Hepatocyte (in vitro differentiated cells): ENCODE measurements around the gene ADORA1. TPM values are rescaled to one million over a fixed set of nuclear protein-coding genes. Genes with fewer than 3 reads are reported as not detected.

Experiments
- DNase-seq: peaks from one replicate; pipeline ENCODE4 v3.0.0-alpha.2; 2016; ENCODE audit warnings: low spot score
- H2AFZ ChIP-seq: fragments of 200-600 bp; sonication (generic); 2 replicates; pipeline ENCODE4 v1.6.0; 2016; ENCODE audit warnings: antibody characterized with exemption, mild to moderate bottlenecking
- H3K27ac ChIP-seq: fragments of 200-600 bp; sonication (generic); 2 replicates; pipeline ENCODE4 v1.5.1; 2016; ENCODE audit warnings: mild to moderate bottlenecking
- H3K27me3 ChIP-seq: fragments of 200-600 bp; sonication (generic); 2 replicates; pipeline ENCODE4 v1.6.1; 2016
- H3K36me3 ChIP-seq: fragments of 200-600 bp; sonication (generic); replicated peaks from 2 replicates; pipeline ENCODE4 v1.5.1; 2016; ENCODE audit warnings: low read depth; ENCODE audit not compliant: insufficient read depth
- H3K4me1 ChIP-seq: fragments of 200-600 bp; sonication (generic); 2 replicates; pipeline ENCODE4 v1.5.1; 2016; ENCODE audit warnings: mild to moderate bottlenecking, moderate library complexity; ENCODE audit not compliant: insufficient read depth
- H3K4me2 ChIP-seq: fragments of 200-600 bp; sonication (generic); 2 replicates; pipeline ENCODE4 v1.6.0; 2016
- H3K4me3 ChIP-seq: fragments of 200-600 bp; sonication (generic); 2 replicates; pipeline ENCODE4 v1.5.1; 2016; ENCODE audit warnings: mild to moderate bottlenecking
- H3K79me2 ChIP-seq: fragments of 200-600 bp; sonication (generic); 2 replicates; pipeline ENCODE4 v1.6.0; 2017; ENCODE audit warnings: mild to moderate bottlenecking
- H3K9me2 ChIP-seq: fragments of 200-600 bp; sonication (generic); replicated peaks from 2 replicates; pipeline ENCODE4 v1.6.0; 2017; ENCODE audit warnings: mild to moderate bottlenecking; ENCODE audit not compliant: insufficient read depth
- H3K9me3 ChIP-seq: fragments of 200-600 bp; sonication (generic); 2 replicates; pipeline ENCODE4 v1.5.1; 2016; ENCODE audit warnings: low read depth, mild to moderate bottlenecking
- H4K20me1 ChIP-seq: fragments of 200-600 bp; sonication (generic); 2 replicates; pipeline ENCODE4 v1.6.0; 2016; ENCODE audit warnings: mild to moderate bottlenecking; ENCODE audit not compliant: insufficient read depth, poor library complexity, severe bottlenecking
- CTCF ChIP-seq: fragments of 200-600 bp; sonication (generic); IDR thresholded peaks from 2 replicates; pipeline ENCODE4 v1.5.1; 2016; ENCODE audit warnings: antibody characterized with exemption, mild to moderate bottlenecking; ENCODE audit not compliant: poor library complexity
- EZH2 ChIP-seq: fragments of 200-600 bp; sonication (generic); IDR thresholded peaks from 2 replicates; pipeline ENCODE4 v1.6.1; 2016; ENCODE audit warnings: antibody characterized with exemption, mild to moderate bottlenecking, borderline replicate concordance
- EZH2phosphoT487 ChIP-seq: fragments of 200-600 bp; sonication (generic); IDR thresholded peaks from one replicate; pipeline ENCODE4 v1.6.1; 2018; ENCODE audit warnings: antibody characterized with exemption, mild to moderate bottlenecking, low read depth, moderate library complexity; ENCODE audit not compliant: unreplicated experiment, severe bottlenecking
- WGBS: methylation state at CpG from one replicate; pipeline ENCODE4 v1.1.6; 2016; ENCODE audit warnings: low lambda C conversion rate; ENCODE audit errors: missing lambda C conversion rate; 5-methylcytosine and 5-hydroxymethylcytosine counted together
- polyA plus RNA-seq: library from polyadenylated mRNA; unstranded; fragments of >200 nt; fragmentation: Nextera tagmentation; extraction: Ambion mirVana; gene quantifications from 2 replicates; pipeline ENCODE4 v1.2.1, GENCODE V29; 2016
- total RNA-seq: library from RNA; depleted of rRNA; stranded (reverse); fragments of >200 nt; gene quantifications from 2 replicates; pipeline ENCODE4 v1.2.3, GENCODE V29; 2014

The ADORA1 gene
- total and polyA plus RNA-seq, 2 experiments from 2014 or later, result 2.0 to 2.3 TPM

- Histone ChIP-seq H4K20me1 (no peaks in the 10 kb centered on the region), H3K79me2 (no peaks in the 10 kb centered on the region), H2AFZ (no peak overlapping the region), H3K4me1 (peaks cover 14% of the 10 kb centered on the region), H3K36me3 (no peaks in the 10 kb centered on the region), H3K27me3 (no peaks in the 10 kb centered on the region), H3K4me3 (no peak overlapping the region), H3K9me2 (no peaks in the 10 kb centered on the region), H3K4me2 (no peak overlapping the region), H3K27ac (no peak overlapping the region), H3K9me3 (no peaks in the 10 kb centered on the region)
- no peak for DNase-seq
- TF ChIP-seq EZH2, result no peak
- no peak for TF ChIP-seq CTCF
- no peak for TF ChIP-seq EZH2phosphoT487
- 73% methylated on average over 7 of the region's 7 CpGs for WGBS
These were observed 62.4 kb downstream of the ADORA1 start for GRCh38 chr1:203189951-203190352.

GRCh38 chr1:203190949-203191348 lies 63.4 kb downstream of the ADORA1 start:
- no peak overlapping the region for H2AFZ ChIP-seq
- H3K36me3 ChIP-seq, result no peaks in the 10 kb centered on the region
- no peak for DNase-seq
- H3K4me3 ChIP-seq, result no peak overlapping the region
- H3K4me1 ChIP-seq, result peaks cover 14% of the 10 kb centered on the region
- H3K9me3 ChIP-seq, result no peaks in the 10 kb centered on the region
- H4K20me1 ChIP-seq, result no peaks in the 10 kb centered on the region
- TF ChIP-seq CTCF (no peak), EZH2 (no peak), EZH2phosphoT487 (no peak)
- H3K4me2 ChIP-seq, result no peak overlapping the region
- 98% methylated on average over 2 of the region's 2 CpGs for WGBS
- no peaks in the 10 kb centered on the region for H3K79me2 ChIP-seq
- no peaks in the 10 kb centered on the region for H3K27me3 ChIP-seq
- H3K27ac ChIP-seq, result no peak overlapping the region
- no peaks in the 10 kb centered on the region for H3K9me2 ChIP-seq

DNA sequence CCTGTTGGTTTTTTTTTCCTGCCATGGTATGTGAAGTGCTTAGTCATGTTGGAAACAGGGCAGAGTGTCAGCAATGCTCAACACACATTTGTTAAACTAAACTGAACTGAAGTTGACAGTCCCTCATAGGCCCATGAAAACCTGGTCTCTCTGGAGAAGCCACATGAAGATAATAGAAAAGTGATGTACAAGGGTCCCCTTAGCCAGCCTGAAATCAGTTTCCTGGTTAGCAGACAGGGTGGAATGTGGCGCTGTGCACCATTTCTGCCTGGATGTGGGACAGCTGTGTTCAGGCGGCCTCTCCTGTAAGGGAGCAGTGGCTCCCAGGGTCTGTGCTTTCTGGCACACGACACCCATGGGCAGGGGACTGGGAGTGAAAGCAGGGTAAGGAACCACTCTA lies 68.8 kb downstream of the ADORA1 start:
- Histone ChIP-seq H2AFZ (no peak overlapping the region), H3K4me3 (no peak overlapping the region), H3K27me3 (no peaks in the 10 kb centered on the region), H3K36me3 (no peaks in the 10 kb centered on the region), H4K20me1 (no peaks in the 10 kb centered on the region), H3K4me2 (no peak overlapping the region), H3K9me3 (no peaks in the 10 kb centered on the region), H3K79me2 (no peaks in the 10 kb centered on the region), H3K27ac (no peak overlapping the region), H3K9me2 (no peaks in the 10 kb centered on the region), H3K4me1 (peaks cover 13% of the 10 kb centered on the region)
- no peak for DNase-seq
- no peak for TF ChIP-seq CTCF
- no peak for TF ChIP-seq EZH2
- no peak for TF ChIP-seq EZH2phosphoT487
- 90% methylated on average over 3 of the region's 3 CpGs for WGBS

DNA sequence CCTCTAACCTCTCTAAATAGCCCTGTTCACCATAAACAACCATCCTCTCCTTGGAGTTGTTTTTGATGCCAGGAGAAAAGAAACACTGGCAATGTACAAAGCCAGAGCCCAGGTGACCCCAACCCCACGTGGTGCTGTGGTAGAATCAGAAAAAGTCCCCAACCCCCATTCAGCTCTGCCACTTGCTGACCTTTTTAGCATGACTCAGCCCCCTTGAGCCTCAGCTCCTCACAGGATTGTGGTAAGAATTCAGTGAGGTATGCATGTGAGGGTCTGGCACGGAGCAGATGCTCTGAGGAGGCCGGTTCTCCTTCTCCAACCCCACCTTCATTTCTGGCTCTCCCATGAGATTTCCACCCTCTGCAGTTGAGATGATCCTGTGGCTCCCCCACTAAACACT lies 70.1 kb downstream of the ADORA1 start:
- H3K4me2 ChIP-seq, result no peak overlapping the region
- no peak overlapping the region for H3K4me3 ChIP-seq
- no peaks in the 10 kb centered on the region for H3K79me2 ChIP-seq
- H4K20me1 ChIP-seq, result no peaks in the 10 kb centered on the region
- 50% methylated on average over 3 of the region's 3 CpGs for whole genome bisulfite sequencing
- H3K36me3 ChIP-seq, result no peaks in the 10 kb centered on the region
- TF ChIP-seq CTCF (no peak), EZH2phosphoT487 (no peak), EZH2 (no peak)
- no peaks in the 10 kb centered on the region for H3K9me2 ChIP-seq
- DNase-seq, result peak; percentile 45
- no peaks in the 10 kb centered on the region for H3K9me3 ChIP-seq
- peaks cover 13% of the 10 kb centered on the region for H3K4me1 ChIP-seq
- no peak overlapping the region for H3K27ac ChIP-seq
- no peak overlapping the region for H2AFZ ChIP-seq
- H3K27me3 ChIP-seq, result no peaks in the 10 kb centered on the region
